GM21381 (cell line): ENCODE data around the gene UBR2.
"Not testable (repeated sequence)": the region's sequence is repeated elsewhere in the genome, so short reads cannot be mapped to it uniquely, and the experiment has no call there.

Source experiments
- ATAC-seq: cut with Tn5 transposase; IDR thresholded peaks from one replicate; pipeline ENCODE4 v1.9.1; 2021; ENCODE audit warnings: mild to moderate bottlenecking, moderate library complexity; ENCODE audit not compliant: unreplicated experiment

The UBR2 gene

GRCh38 chr6:42690151-42690702 is 126.4 kb downstream of the UBR2 start:
- no peak for ATAC-seq

DNA sequence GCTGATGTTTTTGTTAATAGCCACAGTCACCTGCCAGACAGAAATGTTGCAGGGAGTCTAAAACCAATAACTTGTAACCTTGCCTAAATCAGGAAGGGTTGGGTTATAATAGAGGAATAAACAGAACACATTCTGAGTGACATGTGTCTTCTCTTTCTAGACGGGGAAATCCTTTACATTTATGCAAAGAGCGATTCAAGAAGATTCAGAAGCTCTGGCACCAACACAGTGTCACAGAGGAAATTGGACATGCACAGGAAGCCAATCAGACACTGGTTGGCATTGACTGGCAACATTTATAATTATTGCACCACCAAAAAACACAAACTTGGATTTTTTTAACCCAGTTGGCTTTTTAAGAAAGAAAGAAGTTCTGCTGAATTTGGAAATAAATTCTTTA is 127.0 kb downstream of the UBR2 start:
- no peak for ATAC-seq

- ATAC-seq = no peak
Measured at GRCh38 chr6:42692137-42692911, 128.5 kb downstream of the UBR2 start.

DNA sequence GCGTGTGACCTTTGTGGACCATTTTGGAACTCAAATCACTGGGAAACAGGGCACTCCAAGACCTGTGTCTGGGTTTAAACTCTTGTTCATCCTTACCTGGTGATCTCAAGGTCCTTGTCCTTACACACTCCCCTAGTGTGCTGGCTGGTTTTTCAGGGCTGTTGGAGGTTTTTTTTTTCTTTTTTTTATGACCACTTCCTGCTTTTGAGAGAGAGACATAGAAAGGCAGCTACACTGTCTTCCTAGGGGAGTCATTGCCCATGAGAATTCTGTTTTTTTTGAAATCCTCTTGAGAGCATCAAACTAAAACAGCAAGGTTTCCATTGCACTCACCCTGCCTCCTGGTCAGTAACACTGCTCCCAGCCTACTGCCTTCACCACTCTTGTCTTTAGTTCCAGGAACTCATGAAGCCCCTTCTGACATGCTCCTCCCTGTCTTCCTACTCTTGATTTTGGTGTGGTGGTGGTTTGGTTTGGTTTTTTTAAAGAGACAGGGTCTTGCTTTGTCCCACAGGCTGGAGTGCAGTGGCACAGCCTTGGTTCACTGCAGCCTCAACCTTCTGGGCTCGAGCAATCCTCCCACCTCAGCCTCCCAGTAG is 130.0 kb downstream of the UBR2 start:
- ATAC-seq = no peak

DNA sequence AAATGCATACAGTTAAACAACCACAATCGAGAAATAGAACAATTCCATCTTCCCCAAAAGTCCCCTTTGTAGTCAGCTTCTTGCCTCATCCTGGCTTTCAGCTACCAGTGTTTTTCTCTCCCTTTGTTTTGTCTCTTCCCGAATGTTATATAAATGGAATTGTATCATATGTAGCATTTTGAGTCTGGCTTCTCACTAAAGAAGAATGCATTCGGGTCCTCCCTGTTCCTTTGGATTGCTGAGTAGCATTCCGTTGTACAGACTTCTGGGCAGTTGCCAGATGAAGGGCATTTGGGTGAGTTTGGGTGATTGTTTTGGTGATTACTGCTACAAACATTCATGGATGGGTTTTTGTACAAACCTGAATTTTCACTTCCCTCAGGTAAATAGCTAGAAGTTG is 130.8 kb downstream of the UBR2 start:
- ATAC-seq = no peak

GRCh38 chr6:42696526-42697267 is 132.9 kb downstream of the UBR2 start:
- ATAC-seq = no peak

DNA sequence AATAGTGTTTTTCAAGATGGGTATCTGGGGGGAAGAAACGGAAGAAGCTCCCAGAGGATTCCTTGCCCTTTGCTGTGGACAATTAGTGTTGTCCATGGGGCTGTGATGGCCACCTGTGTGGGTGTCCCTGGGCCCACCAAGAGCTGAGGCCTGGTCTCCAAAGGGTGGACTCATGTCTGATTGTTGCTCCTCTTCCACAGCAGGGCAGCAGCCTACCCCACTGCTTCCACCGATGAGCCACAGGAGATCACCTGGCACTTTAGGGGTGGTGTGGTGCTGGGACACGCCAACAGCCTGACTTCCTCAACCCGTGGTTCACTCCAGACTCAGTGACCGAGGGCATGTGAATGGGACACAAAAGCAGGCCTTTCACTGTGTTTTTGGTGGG is 133.4 kb downstream of the UBR2 start:
- no peak for ATAC-seq

DNA sequence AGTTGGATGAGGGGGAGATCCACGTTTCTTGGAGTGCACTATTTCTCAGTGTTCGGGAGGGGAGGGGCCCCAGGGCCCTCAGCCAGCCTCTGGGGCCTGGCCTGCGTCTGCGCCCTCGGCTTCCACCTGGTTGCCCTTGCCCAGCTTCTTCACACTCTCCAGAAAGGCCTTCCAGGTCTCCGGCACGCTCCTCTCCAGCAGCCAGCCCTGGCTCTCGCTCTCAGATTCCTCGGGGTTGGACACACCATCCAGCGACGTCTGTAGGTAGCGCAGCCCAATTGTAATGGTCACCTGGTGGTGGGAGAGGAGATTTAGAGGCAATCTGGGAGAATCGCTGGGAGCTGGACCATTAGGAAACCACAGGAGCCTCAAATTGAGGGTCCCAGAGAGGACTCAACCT is 134.4 kb downstream of the UBR2 start:
- ATAC-seq = no peak

GRCh38 chr6:42702200-42702599 is 138.4 kb downstream of the UBR2 start:
- ATAC-seq = no peak

GRCh38 chr6:42702786-42703185 is 139.0 kb downstream of the UBR2 start:
- not testable (repeated sequence) for ATAC-seq

DNA sequence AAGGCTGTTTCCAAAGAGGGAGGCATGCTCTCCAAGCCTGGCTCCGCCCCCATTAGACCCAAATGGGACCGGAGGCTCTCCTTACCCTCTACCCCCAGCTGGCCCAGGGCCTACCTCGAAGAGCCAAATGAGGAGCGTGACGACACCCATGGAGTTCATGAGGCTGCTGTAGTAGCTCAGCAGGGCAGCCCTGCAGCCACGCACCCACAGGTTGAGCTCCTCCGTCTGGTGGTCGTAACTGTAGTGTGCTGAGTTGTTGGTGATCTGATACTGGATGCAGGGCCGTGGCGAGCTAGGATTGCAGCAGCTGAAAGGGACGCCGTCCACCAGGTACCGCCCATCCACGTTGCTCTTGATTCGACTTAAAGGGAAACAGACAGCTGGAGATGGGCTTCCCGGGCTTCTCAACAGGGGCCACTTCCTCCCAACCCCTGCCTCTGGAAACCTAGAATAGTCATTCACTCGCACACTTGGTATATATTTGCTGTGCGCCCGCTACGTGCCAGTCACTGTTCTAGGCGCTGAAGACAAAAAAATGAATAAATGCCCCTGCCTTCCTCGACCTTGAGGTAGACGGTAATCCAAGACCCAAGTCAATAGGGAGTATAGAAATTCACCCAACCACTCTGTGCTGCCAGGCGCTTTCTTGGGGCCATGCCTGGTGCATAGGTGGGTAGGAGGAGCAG is 140.6 kb downstream of the UBR2 start:
- ATAC-seq = no peak

GRCh38 chr6:42704937-42705374 is 141.1 kb downstream of the UBR2 start:
- ATAC-seq = no peak

GRCh38 chr6:42707595-42707994 is 143.8 kb downstream of the UBR2 start:
- ATAC-seq = no peak

GRCh38 chr6:42708096-42708495 is 144.3 kb downstream of the UBR2 start:
- no peak for ATAC-seq

DNA sequence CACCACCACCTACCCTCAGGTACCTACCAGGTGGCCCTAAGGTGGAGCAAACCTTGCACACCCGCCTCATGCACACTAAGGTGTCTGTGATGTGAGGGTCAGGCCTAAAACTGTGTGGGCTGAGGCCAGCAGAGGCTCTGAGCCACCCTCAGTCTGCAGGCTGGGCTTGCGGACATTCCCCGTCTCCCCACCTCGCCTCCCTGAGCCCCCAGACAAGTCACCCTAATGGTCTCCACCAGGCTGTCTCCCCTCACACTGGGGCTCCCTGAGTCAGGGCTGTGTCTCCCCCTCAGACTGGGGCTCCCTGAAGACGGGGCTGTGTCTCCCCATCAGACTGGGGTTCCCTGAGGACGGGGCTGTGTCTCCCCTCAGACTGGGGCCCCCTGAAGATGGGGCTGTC is 146.0 kb downstream of the UBR2 start:
- no peak for ATAC-seq

DNA sequence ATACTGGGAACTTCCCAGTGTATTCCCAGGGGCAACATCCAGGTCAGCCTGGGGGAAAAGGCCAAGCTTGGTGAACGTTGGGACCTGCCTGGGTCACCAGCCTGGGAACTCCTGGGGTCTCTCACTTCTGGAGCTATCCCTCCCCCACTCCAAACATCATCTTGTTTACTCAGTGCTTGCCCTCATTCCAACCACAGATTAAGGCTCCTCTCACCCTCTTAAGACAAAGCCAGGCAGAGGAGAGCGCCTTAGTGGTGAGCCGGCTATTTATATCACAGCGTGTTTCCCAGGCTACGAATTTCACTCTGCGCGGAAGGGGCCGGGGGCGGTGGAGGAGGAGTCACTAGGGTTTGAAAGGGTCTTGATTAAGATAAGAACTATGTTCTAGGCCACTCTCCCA is 146.5 kb downstream of the UBR2 start:
- ATAC-seq = no peak

GRCh38 chr6:42711930-42712329 is 148.1 kb downstream of the UBR2 start:
- no peak for ATAC-seq

DNA sequence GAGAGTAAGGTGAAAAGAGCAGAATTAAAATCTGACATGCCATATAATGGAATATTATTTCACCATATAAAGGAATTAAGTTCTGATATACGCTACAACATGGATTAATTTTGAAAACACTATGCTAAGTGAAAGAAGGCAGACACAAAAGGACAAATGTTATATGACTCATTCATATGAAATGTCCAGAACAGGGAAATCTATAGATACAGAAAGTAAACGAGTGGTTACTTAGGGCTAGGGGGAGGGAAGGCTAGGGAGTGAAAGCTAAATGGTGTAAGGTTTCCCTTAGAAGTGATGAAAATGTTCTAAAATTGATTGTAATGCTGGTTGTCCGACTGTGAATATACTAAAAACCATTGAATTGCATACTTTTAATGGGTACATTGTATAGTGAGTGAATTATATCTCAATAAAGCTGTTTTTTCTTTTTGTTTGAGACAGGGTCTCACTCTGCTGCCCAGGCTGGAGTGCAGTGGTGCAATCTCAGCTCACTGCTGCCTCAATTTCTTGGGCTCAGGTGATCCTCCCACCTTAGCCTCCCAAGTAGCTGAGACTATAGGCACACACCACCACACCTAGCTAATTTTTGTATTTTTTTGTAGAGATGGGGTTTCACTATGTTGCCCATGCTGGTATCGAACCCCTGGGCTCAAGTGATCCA is 150.4 kb downstream of the UBR2 start:
- no peak for ATAC-seq

DNA sequence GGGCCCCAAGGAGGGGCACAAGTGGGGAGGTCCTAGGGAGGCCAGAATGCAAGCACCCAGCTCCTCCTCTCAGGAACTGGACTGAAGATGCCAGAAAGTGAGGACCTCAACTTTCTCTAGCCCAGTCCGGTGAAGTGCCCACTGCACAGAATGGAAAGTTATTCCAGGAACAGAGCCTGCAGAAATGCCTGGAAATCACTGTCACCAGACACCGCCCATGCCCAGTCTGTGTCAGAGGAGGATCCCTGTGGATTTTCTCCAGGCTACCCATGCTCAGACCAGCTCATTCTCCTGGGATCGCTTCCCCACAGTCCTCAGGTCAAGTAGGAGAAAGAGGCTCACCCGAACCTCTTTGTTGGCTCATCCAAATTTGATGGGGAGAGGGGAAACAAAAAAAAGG is 152.0 kb downstream of the UBR2 start:
- ATAC-seq = no peak

GRCh38 chr6:42720739-42721138 is 156.9 kb downstream of the UBR2 start:
- ATAC-seq = no peak

DNA sequence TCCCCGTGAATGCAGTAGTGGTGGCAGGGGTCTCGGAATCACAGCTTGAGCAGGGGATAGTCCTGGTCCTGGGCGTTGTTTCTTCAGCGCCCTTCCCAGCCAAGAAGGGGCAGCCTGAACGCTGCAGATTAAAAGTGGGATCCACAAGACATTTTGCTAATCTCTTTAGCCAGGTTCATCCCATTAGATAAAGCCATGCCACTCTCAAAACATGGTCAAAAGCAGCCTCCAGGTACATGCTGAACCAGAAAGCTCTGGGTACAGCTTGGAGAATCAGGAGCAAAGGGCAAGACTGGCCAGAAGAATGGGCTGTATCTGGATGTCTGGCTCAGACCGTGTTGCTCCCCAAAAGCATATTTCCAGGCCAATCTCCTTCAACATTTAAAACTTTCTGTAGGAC is 158.7 kb downstream of the UBR2 start, which contains the start of gene PRPH2:
Gene PRPH2 (minus strand): TSS at position 101 of the 400 bp plus-strand sequence. CDS start 263 bp downstream, outside the sequence.
- no peak for ATAC-seq
